Activated naive CD4-positive, alpha-beta T cell treated with anti-CD3 and anti-CD28 coated beads for 36 hours (primary cell): ENCODE results near the gene MED29. TPM values are rescaled to one million over a fixed set of nuclear protein-coding genes. Genes with fewer than 3 reads are reported as not detected.
A peak's percentile ranks its signal among the peaks of the same experiment; 100 is the strongest.

Source experiments
- CTCF ChIA-PET: fragments of 350-600 bp; sonication (Branson Sonifier 250); formaldehyde crosslinking; loops from one replicate; lab custom pipeline; 2021; ENCODE audit warnings: antibody characterized with exemption; lab: Charles Lee
- DNase-seq: peaks from one replicate; pipeline ENCODE4 v3.0.0-alpha.2; 2020
- H3K27ac Mint-ChIP-seq: one replicate; pipeline ENCODE4 v1.8.0; 2021; ENCODE audit warnings: mild to moderate bottlenecking, mixed read lengths
- H3K27me3 Mint-ChIP-seq: one replicate; pipeline ENCODE4 v1.8.0; 2021; ENCODE audit warnings: low read depth, mixed read lengths
- H3K36me3 Mint-ChIP-seq: one replicate; pipeline ENCODE4 v1.8.0; 2021; ENCODE audit warnings: low read depth, mixed read lengths
- H3K4me1 Mint-ChIP-seq: one replicate; pipeline ENCODE4 v1.8.0; 2021; ENCODE audit warnings: low read depth, mixed read lengths
- H3K4me3 Mint-ChIP-seq: one replicate; pipeline ENCODE4 v1.8.0; 2021; ENCODE audit warnings: mild to moderate bottlenecking, moderate library complexity, mixed read lengths
- H3K9me3 Mint-ChIP-seq: one replicate; pipeline ENCODE4 v1.8.0; 2021; ENCODE audit warnings: mixed read lengths
- intact Hi-C: fragments of 100-400 bp; cut with micrococcal nuclease; formaldehyde crosslinking; loops from one replicate; pipeline ENCODE4 v1.15.1; 2023
- total RNA-seq, 2 experiments: library from RNA; stranded (reverse); gene quantifications; one replicate each; pipeline ENCODE4 v1.2.3, GENCODE V29; 2021

Gene MED29, protein sequence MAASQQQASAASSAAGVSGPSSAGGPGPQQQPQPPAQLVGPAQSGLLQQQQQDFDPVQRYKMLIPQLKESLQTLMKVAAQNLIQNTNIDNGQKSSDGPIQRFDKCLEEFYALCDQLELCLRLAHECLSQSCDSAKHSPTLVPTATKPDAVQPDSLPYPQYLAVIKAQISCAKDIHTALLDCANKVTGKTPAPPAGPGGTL
- 10 to 100 TPM; 18.0 to 18.5 TPM for total RNA-seq

DNA sequence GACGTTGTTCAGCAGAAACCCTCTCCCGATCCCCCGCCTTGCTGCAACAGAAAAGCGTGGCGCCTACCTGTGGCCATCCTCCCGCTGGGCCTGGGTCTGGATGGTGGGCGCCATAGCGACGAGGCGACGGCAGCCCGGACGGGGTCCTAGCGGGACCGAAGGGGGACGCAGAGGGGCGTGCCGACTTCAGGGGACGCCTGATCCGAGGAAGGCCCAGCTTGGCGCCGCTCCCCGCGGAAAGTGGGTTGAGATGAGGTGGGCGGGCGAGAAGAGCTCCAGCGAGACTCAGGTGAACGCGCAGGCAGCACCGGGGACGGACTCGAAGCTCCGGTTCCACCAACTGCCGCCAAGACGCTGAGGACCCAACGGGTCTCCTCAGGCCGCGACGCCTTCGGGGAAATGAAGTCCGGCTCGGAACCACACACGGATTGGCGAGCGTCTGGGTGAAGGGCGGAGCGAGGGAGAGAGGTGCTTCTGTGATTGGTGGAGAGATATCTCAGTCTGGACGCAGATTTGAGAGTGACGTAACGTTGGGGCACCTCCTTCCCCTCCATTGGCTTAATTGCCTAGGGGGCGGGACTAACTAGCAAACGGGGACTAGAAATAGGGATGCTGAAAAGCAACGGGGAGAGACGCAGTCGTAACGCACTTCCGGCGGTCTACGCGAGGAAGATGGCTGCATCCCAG, at the start of gene MED29, which contains the start of gene PAF1:
Gene MED29, plus strand, starts transcription at position 628 of the 687 bp plus-strand sequence. Its CDS starts 45 bp downstream, at position 673.
Gene PAF1, minus strand, starts transcription at position 356 of the 687 bp plus-strand sequence. Its CDS starts 242 bp downstream, at position 114.
- DNase-seq: peak; percentile 98
- Mint-ChIP-seq H3K27me3 (no peaks in the 10 kb centered on the region), H3K4me1 (peaks cover 41% of the 10 kb centered on the region), H3K4me3 (peak within 1 kb of the TSS; percentile 98), H3K9me3 (no peaks in the 10 kb centered on the region), H3K36me3 (peaks cover 20% of the 10 kb centered on the region), H3K27ac (peak within 1 kb of the TSS; percentile 98)
- intact Hi-C loops: loop anchor here (1.0 kb wide), 6 partner anchors 11 to 89 kb away; partner anchors contain the start of genes PLEKHG2 and TIMM50
- CTCF ChIA-PET: interaction anchor here (0.6 to 2.2 kb wide), 7 partner anchors 8 to 48 kb away, joined by 3 to 11 read pairs (median 3); partner anchors contain the start of gene SAMD4B

DNA sequence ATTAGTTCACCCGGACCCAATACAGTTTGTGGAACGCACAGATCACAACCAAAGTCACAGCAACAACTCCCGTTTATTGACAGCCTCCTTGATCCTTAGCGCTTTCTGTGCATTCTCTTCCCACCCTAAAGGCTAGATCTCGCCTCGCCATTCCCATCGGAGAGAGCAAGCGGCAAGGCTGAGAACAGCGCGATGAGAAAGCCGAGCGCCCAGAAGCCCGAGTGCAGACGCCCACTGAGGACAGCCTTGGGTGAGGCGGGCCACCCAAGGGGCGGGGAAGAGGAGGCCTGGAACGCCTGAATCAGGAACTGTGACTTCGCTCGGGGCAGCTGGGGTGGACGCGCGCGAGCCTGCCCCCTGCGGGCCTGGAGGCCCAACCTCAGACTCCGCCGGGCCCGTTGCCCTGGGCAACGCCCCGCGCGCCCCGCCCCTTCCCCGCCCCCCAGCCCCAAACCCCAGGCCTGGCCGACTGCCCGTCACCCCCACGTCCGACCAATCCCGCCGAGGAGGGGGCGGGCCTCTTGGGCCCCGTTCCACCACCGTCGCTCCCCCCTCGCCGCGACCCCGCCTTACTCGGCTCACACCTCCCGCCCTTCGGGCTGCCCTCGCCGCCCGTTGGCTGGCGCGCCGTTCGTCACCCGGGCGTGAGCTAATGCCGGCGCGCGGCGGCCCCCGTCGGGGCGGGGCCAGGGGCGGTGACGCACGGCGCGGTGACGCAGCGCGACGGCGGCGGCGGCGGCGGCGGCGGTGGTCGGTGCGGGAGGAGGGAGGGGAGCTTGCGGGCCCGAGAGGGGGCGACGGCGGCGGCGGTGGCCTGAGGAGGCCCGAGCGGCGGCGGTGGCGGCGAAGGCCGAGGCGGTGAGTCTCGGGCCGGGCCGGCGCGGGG, 49.2 kb upstream of the MED29 start, which contains the start of gene SAMD4B:
Gene SAMD4B, plus strand, starts transcription at position 703 of the 886 bp plus-strand sequence. CDS start 14,473 bp downstream, outside the sequence.
- no peaks in the 10 kb centered on the region for H3K27me3 Mint-ChIP-seq
- peaks cover 65% of the 10 kb centered on the region for H3K4me1 Mint-ChIP-seq
- intact Hi-C loops: loop anchor here (1.0 to 2.0 kb wide), 4 partner anchors 9 to 95 kb away; partner anchors contain the start of genes MED29, PAF1 and PLEKHG2
- no peaks in the 10 kb centered on the region for H3K9me3 Mint-ChIP-seq
- no peaks in the 10 kb centered on the region for H3K36me3 Mint-ChIP-seq
- CTCF ChIA-PET: interaction anchor here (1.2 kb wide), 1 partner anchor 49 kb away, joined by 3 read pairs; the partner anchor contains the start of genes MED29 and PAF1
- H3K27ac Mint-ChIP-seq: peak within 1 kb of the TSS; percentile 91
- peak within 1 kb of the TSS; percentile 91 for H3K4me3 Mint-ChIP-seq
- peak; percentile 99 for DNase-seq

DNA sequence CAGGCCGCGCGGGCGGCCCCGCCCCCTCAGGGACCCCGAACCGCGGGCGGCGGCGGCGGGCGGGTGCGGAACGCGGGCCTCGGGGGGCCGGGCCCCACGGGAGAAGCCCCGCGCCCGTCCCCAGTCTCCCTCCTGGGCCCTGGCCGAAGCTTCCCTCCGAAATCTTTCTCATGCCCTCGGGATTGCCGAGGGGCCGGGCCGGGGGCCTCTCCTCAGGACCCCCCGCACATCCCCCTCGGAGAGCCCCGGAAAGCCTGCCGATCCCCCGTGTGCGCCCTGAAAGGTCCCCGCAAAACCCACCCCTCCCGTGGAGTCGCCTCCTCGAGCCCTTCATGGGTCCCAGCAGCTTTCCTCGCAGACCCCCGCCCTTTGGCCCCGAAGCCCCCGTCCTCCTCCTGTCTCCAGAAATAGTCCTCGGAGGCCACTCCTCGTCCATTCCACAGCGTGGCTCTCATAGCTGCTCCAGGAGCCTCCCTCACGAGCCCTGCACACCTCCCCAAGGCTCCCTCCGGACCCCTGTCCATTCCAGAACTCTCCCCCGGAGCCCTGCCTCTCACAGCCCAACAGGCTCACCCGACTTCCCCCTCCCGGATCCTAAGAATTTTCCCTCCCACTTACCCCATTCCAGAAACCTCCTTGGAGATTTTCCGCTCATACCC, 48.4 kb upstream of the MED29 start:
- Mint-ChIP-seq H3K4me1 (peaks cover 65% of the 10 kb centered on the region), H3K4me3 (peak overlapping the region; percentile 77), H3K36me3 (no peaks in the 10 kb centered on the region), H3K27me3 (no peaks in the 10 kb centered on the region), H3K9me3 (no peaks in the 10 kb centered on the region), H3K27ac (peak overlapping the region; percentile 42)
- CTCF ChIA-PET: interaction anchor here (1.2 kb wide), 1 partner anchor 49 kb away, joined by 3 read pairs; the partner anchor contains the start of genes MED29 and PAF1
- intact Hi-C loops: loop anchor here (1.0 to 2.0 kb wide), 3 partner anchors 9 to 94 kb away; partner anchors contain the start of gene PLEKHG2
- no peak for DNase-seq

- peaks cover 8% of the 10 kb centered on the region for H3K36me3 Mint-ChIP-seq
- H3K9me3 Mint-ChIP-seq: no peaks in the 10 kb centered on the region
- peaks cover 62% of the 10 kb centered on the region for H3K4me1 Mint-ChIP-seq
- H3K27ac Mint-ChIP-seq: no peak overlapping the region
- CTCF ChIA-PET: interaction anchor here (0.9 kb wide), 1 partner anchor 142 kb away, joined by 3 read pairs; no protein-coding TSS in a partner anchor
- intact Hi-C loops: no loop called here
- no peak overlapping the region for H3K4me3 Mint-ChIP-seq
- H3K27me3 Mint-ChIP-seq: no peaks in the 10 kb centered on the region
- DNase-seq: no peak
Measured at GRCh38 chr19:39345956-39346355, 45.2 kb upstream of the MED29 start.

GRCh38 chr19:39347332-39348164, 43.6 kb upstream of the MED29 start:
- no peaks in the 10 kb centered on the region for H3K9me3 Mint-ChIP-seq
- H3K27me3 Mint-ChIP-seq: no peaks in the 10 kb centered on the region
- intact Hi-C loops: no loop called here
- no peak overlapping the region for H3K4me3 Mint-ChIP-seq
- peaks cover 14% of the 10 kb centered on the region for H3K36me3 Mint-ChIP-seq
- no peak for DNase-seq
- H3K4me1 Mint-ChIP-seq: peaks cover 75% of the 10 kb centered on the region
- peak overlapping the region; percentile 56 for H3K27ac Mint-ChIP-seq
- CTCF ChIA-PET: interaction anchor here (1.0 to 1.1 kb wide), 2 partner anchors 64 to 67 kb away, joined by 4 to 7 read pairs; partner anchors contain the start of gene PLEKHG2

- Mint-ChIP-seq H3K4me1 (peaks cover 61% of the 10 kb centered on the region), H3K36me3 (peaks cover 14% of the 10 kb centered on the region), H3K9me3 (no peaks in the 10 kb centered on the region), H3K27ac (peak overlapping the region; percentile 15), H3K4me3 (no peak overlapping the region), H3K27me3 (no peaks in the 10 kb centered on the region)
- CTCF ChIA-PET: interaction anchor here (0.5 to 1.5 kb wide), 2 partner anchors 42 to 144 kb away, joined by 3 to 5 read pairs; partner anchors contain the start of gene MED29
- DNase-seq: no peak
- intact Hi-C loops: no loop called here
Measured at GRCh38 chr19:39349326-39349725, 41.9 kb upstream of the MED29 start.

GRCh38 chr19:39350156-39350555, 41.0 kb upstream of the MED29 start:
- H3K4me1 Mint-ChIP-seq: peaks cover 53% of the 10 kb centered on the region
- intact Hi-C loops: no loop called here
- CTCF ChIA-PET: interaction anchor here (1.7 kb wide), 1 partner anchor 61 kb away, joined by 3 read pairs; no protein-coding TSS in a partner anchor
- H3K27ac Mint-ChIP-seq: no peak overlapping the region
- H3K27me3 Mint-ChIP-seq: no peaks in the 10 kb centered on the region
- H3K36me3 Mint-ChIP-seq: peaks cover 15% of the 10 kb centered on the region
- no peak overlapping the region for H3K4me3 Mint-ChIP-seq
- no peak for DNase-seq
- H3K9me3 Mint-ChIP-seq: no peaks in the 10 kb centered on the region

GRCh38 chr19:39351537-39352064, 39.6 kb upstream of the MED29 start:
- Mint-ChIP-seq H3K27ac (peak overlapping the region; percentile 85), H3K36me3 (peaks cover 27% of the 10 kb centered on the region), H3K9me3 (no peaks in the 10 kb centered on the region), H3K27me3 (no peaks in the 10 kb centered on the region), H3K4me1 (peaks cover 41% of the 10 kb centered on the region), H3K4me3 (no peak overlapping the region)
- intact Hi-C loops: loop anchor here (1.0 kb wide), 3 partner anchors 9 to 61 kb away; partner anchors contain the start of genes MED29, PAF1, PLEKHG2 and SAMD4B
- CTCF ChIA-PET: no interaction called here
- peak; percentile 82 for DNase-seq

GRCh38 chr19:39352381-39353255, 38.6 kb upstream of the MED29 start:
- Mint-ChIP-seq H3K27me3 (no peaks in the 10 kb centered on the region), H3K4me3 (no peak overlapping the region), H3K27ac (peak overlapping the region; percentile 85), H3K4me1 (peaks cover 33% of the 10 kb centered on the region), H3K36me3 (peaks cover 32% of the 10 kb centered on the region), H3K9me3 (no peaks in the 10 kb centered on the region)
- DNase-seq: no peak
- CTCF ChIA-PET: interaction anchor here (0.7 to 1.2 kb wide), 2 partner anchors 39 to 1141 kb away, joined by 3 to 4 read pairs; no protein-coding TSS in a partner anchor
- intact Hi-C loops: no loop called here
